Measurements from ENCODE around the gene OSBPL2.

OSBPL2 gene

DNA sequence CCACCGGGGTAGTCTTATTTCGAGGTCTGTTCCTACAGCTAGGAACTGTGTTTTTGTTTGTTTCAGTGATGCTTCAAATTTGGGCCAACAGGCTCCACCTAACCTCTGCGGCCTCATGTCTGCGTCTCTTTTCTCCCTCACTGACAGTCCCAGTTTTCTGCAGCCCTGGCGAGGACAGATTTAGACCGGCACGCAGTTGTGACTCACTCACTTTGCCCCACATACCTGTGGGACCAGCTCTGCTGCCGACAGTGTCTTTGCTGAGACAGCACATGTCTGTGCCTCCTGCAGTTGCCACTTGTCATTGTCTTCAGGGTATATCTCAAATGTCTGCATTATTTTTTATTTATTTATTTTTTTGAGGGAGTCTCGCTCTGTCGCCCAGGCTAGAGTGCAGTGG is 29.2 kb downstream of the OSBPL2 start:
- Histone ChIP-seq H3K27me3 (replicated peaks; ENCODE audit: control insufficient read depth, insufficient read depth, low read length) (no peaks in the 10 kb centered on the region), H3K4me3 (replicated peaks; ENCODE audit: low read depth, low read length) (no peak overlapping the region), H3K36me3 (ENCODE audit: control insufficient read depth, insufficient read depth, low read length) (peaks cover 18% of the 10 kb centered on the region)
- TF ChIP-seq, protein P1, sequence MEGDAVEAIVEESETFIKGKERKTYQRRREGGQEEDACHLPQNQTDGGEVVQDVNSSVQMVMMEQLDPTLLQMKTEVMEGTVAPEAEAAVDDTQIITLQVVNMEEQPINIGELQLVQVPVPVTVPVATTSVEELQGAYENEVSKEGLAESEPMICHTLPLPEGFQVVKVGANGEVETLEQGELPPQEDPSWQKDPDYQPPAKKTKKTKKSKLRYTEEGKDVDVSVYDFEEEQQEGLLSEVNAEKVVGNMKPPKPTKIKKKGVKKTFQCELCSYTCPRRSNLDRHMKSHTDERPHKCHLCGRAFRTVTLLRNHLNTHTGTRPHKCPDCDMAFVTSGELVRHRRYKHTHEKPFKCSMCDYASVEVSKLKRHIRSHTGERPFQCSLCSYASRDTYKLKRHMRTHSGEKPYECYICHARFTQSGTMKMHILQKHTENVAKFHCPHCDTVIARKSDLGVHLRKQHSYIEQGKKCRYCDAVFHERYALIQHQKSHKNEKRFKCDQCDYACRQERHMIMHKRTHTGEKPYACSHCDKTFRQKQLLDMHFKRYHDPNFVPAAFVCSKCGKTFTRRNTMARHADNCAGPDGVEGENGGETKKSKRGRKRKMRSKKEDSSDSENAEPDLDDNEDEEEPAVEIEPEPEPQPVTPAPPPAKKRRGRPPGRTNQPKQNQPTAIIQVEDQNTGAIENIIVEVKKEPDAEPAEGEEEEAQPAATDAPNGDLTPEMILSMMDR (IDR thresholded peaks at IDR 0.05; ENCODE audit: insufficient read depth, low read length, poor library complexity, severe bottlenecking), result no peak
- no peak for DNase-seq (ENCODE audit: extremely low read depth, insufficient read length)

DNA sequence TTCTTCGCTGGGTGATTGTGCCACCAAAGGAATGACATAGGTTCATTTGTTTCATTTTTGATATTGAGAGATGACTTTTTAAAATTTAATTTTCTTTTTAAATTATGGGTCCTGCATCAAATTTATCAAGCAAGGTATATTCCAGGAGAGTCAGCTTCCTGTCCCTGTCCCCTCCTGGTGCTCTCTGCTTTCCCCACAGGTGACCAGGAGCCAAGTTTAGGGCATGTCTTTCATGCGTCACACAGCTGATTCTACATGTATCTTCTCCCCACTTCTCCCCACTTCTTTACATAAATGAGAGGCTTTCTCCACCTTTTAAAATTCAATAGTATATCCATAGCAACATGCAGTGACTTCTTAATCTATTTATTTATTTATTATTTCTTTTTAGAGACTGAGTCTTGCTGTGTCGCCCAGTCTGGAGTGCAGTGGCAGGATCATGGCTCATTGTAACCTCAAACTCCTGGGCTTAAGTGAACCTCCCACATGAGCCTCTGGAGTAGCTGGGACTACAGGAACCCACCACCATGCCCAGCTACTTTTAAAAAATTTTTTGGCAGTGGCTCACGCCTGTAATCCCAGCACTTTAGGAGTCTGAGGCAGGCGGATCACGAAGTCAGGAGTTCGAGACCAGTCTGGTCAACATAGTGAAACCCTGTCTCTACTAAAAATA is 30.0 kb downstream of the OSBPL2 start:
- DNase-seq (ENCODE audit: extremely low read depth, insufficient read length), result no peak
- TF ChIP-seq, protein P1 (IDR thresholded peaks at IDR 0.05; ENCODE audit: insufficient read depth, low read length, poor library complexity, severe bottlenecking), result no peak
- Histone ChIP-seq H3K4me3 (replicated peaks; ENCODE audit: low read depth, low read length) (no peak overlapping the region), H3K36me3 (ENCODE audit: control insufficient read depth, insufficient read depth, low read length) (peaks cover 17% of the 10 kb centered on the region), H3K27me3 (replicated peaks; ENCODE audit: control insufficient read depth, insufficient read depth, low read length) (no peaks in the 10 kb centered on the region)

DNA sequence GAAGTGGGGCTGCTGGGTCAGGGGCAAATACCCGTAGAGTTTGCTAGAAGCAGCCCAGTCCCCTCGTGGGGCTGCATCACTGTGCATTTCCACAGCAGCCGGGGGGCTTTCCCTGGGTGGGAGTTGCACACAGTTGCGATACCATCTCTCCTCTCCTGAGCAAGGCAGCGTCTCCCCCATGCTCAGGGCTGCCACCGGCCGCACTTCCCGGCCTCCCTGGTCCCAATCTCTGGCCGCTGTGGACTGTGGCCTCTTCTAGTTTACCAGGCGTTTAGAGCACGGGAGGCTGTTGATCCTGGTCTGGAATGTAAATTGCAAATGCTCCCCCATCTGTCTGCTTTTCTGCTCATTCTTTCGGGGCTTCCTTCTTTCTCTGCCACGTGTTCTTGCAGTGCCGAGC is 31.1 kb downstream of the OSBPL2 start:
- TF ChIP-seq, protein P1 (IDR thresholded peaks at IDR 0.05; ENCODE audit: insufficient read depth, low read length, poor library complexity, severe bottlenecking), result no peak
- DNase-seq (ENCODE audit: extremely low read depth, insufficient read length), result no peak
- Histone ChIP-seq H3K36me3 (ENCODE audit: control insufficient read depth, insufficient read depth, low read length) (peaks cover 18% of the 10 kb centered on the region), H3K27me3 (replicated peaks; ENCODE audit: control insufficient read depth, insufficient read depth, low read length) (no peaks in the 10 kb centered on the region), H3K4me3 (replicated peaks; ENCODE audit: low read depth, low read length) (no peak overlapping the region)

DNA sequence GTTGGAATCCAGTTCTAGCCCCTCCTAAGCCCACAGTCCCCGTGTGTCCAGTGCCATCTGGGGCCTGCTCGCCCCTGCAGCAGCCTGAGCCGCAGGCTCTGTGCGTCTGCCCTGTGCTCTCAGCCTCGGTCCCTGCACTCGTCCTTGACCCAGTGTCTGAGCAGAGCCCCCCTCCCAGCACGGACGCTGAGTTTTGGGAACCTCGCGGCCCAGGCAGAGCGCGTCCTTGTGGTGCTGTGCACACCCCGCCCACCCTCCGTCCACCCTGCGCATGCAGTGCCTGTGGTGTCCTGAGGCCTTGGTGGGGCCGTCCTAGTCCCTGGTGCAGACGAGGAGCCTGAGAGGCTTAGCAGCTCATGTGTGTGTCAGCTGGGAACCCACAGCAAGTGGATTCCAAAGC is 31.6 kb downstream of the OSBPL2 start:
- no peaks in the 10 kb centered on the region for H3K27me3 ChIP-seq (replicated peaks; ENCODE audit: control insufficient read depth, insufficient read depth, low read length)
- no peak for DNase-seq (ENCODE audit: extremely low read depth, insufficient read length)
- TF ChIP-seq, protein P1 (IDR thresholded peaks at IDR 0.05; ENCODE audit: insufficient read depth, low read length, poor library complexity, severe bottlenecking), result no peak
- peaks cover 21% of the 10 kb centered on the region for H3K36me3 ChIP-seq (ENCODE audit: control insufficient read depth, insufficient read depth, low read length)
- H3K4me3 ChIP-seq (replicated peaks; ENCODE audit: low read depth, low read length), result no peak overlapping the region

DNA sequence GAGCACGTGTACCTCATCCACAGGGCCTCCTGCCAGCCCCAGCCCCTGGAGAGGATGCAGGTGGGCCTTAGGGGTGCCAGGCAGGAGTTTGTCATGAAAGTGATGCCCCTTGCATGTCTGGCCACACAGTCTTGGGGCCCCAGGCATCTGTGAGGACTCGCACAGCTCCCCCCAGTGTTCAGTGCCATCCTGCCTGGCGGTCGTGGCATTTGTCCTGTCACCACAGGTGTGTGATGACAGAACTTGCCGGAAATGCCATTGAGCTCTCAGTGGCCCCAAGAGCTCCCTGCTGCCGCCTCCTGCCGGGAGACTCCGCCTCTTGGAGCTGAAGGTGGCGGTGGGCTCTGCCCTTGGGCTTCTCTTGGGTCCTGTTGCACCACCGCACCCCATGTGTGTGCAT is 33.9 kb downstream of the OSBPL2 start:
- no peak overlapping the region for H3K4me3 ChIP-seq (replicated peaks; ENCODE audit: low read depth, low read length)
- no peaks in the 10 kb centered on the region for H3K27me3 ChIP-seq (replicated peaks; ENCODE audit: control insufficient read depth, insufficient read depth, low read length)
- peaks cover 25% of the 10 kb centered on the region for H3K36me3 ChIP-seq (ENCODE audit: control insufficient read depth, insufficient read depth, low read length)
- TF ChIP-seq, protein P1 (IDR thresholded peaks at IDR 0.05; ENCODE audit: insufficient read depth, low read length, poor library complexity, severe bottlenecking), result no peak
- DNase-seq (ENCODE audit: extremely low read depth, insufficient read length), result no peak

DNA sequence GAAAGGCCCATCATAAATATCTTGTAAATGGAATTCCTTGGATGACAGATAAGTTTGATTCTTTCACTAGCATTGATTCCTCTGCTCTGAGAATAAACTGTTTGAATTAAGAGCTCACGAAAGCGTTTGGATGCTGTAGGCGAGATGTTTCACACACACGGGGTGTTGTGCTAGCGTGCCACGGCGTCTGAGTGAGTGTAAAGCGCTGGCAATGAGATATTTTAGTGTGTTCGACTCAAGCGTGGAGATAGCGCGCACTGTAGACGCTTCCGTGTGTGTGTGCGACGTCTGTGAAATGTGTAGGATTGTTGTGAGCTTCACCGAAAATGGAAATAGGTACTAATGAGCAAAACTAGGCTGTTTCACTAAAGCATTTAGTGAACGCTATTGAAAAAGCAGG is 35.1 kb downstream of the OSBPL2 start:
- TF ChIP-seq, protein P1 (IDR thresholded peaks at IDR 0.05; ENCODE audit: insufficient read depth, low read length, poor library complexity, severe bottlenecking), result no peak
- no peak for DNase-seq (ENCODE audit: extremely low read depth, insufficient read length)
- Histone ChIP-seq H3K36me3 (ENCODE audit: control insufficient read depth, insufficient read depth, low read length) (peaks cover 27% of the 10 kb centered on the region), H3K4me3 (replicated peaks; ENCODE audit: low read depth, low read length) (no peak overlapping the region), H3K27me3 (replicated peaks; ENCODE audit: control insufficient read depth, insufficient read depth, low read length) (no peaks in the 10 kb centered on the region)

All from GM06990 (cell line).